Measurements from ENCODE around the gene ENDOD1. TPM values are rescaled to one million over a fixed set of nuclear protein-coding genes. Genes with fewer than 3 reads are reported as not detected.
A peak's percentile ranks its signal among the peaks of the same experiment; 100 is the strongest.
"Not testable (repeated sequence)": the region's sequence is repeated elsewhere in the genome, so short reads cannot be mapped to it uniquely, and the experiment has no call there.

ENDOD1 gene
- total RNA-seq, 4 donors from 2014 or later = 18.2 to 59.1 (median 27.3) TPM

- ATAC-seq (ENCODE audit: low FRiP score) (peak; percentile 53), DNase-seq (ENCODE audit: low spot score) (no peak)
- no peak for TF ChIP-seq CTCF (IDR thresholded peaks at IDR 0.05)
These were observed 19.3 kb downstream of the ENDOD1 start for GRCh38 chr11:95108671-95109551.

GRCh38 chr11:95111471-95111870 lies 21.8 kb downstream of the ENDOD1 start:
- ATAC-seq (ENCODE audit: low FRiP score) = not testable (repeated sequence)

GRCh38 chr11:95111923-95112540 lies 22.4 kb downstream of the ENDOD1 start:
- DNase-seq (ENCODE audit: low spot score) (no peak), ATAC-seq (ENCODE audit: low FRiP score) (no peak)
- TF ChIP-seq CTCF (IDR thresholded peaks at IDR 0.05) = no peak

More at GRCh38 chr11:95111471-95111870, 21.8 kb downstream of the ENDOD1 start:
- DNase-seq (ENCODE audit: low spot score) = not testable (repeated sequence)

GRCh38 chr11:95115597-95115996 lies 26.0 kb downstream of the ENDOD1 start:
- ATAC-seq (ENCODE audit: low FRiP score) = no peak
- no peak for TF ChIP-seq CTCF (IDR thresholded peaks at IDR 0.05)
- no peak for DNase-seq (ENCODE audit: low spot score)

- ATAC-seq (ENCODE audit: low FRiP score) (no peak), DNase-seq (ENCODE audit: low spot score) (no peak)
- TF ChIP-seq CTCF (IDR thresholded peaks at IDR 0.05) = no peak
These were observed 29.9 kb downstream of the ENDOD1 start for GRCh38 chr11:95119361-95120060.

GRCh38 chr11:95121698-95122097 lies 32.1 kb downstream of the ENDOD1 start:
- ATAC-seq (ENCODE audit: low FRiP score) (no peak), DNase-seq (ENCODE audit: low spot score) (no peak)
- no peak for TF ChIP-seq CTCF (IDR thresholded peaks at IDR 0.05)

GRCh38 chr11:95123556-95123955 lies 33.9 kb downstream of the ENDOD1 start:
- ATAC-seq (ENCODE audit: low FRiP score) (no peak), DNase-seq (ENCODE audit: low spot score) (no peak)
- no peak for TF ChIP-seq CTCF (IDR thresholded peaks at IDR 0.05)
